Cardiac muscle cell (in vitro differentiated cells and primary cell): ENCODE results near the gene RBBP5. TPM values are rescaled to one million over a fixed set of nuclear protein-coding genes. Genes with fewer than 3 reads are reported as not detected.

ENCODE experiments used
- DNase-seq, 2 donors: peaks; one replicate each; pipeline versions ENCODE4 v3.0.0 to v3.0.0-alpha.2; 2010 to 2017; ENCODE audit warnings: low read depth in 1 of 2, low spot score in 1 of 2
- H3K27ac ChIP-seq: fragments of 200-600 bp; sonication (generic); 2 replicates; pipeline ENCODE4 v1.5.1; 2016
- H3K27me3 ChIP-seq: fragments of 200-600 bp; sonication (generic); 2 replicates; pipeline ENCODE4 v1.6.0; 2016; ENCODE audit warnings: control low read depth
- H3K36me3 ChIP-seq: fragments of 200-600 bp; sonication (generic); 2 replicates; pipeline ENCODE4 v1.5.1; 2016; ENCODE audit warnings: control low read depth
- H3K4me1 ChIP-seq: fragments of 200-600 bp; sonication (generic); 2 replicates; pipeline ENCODE4 v1.8.1; 2017; ENCODE audit warnings: low read depth, mild to moderate bottlenecking, mixed run types
- H3K4me3 ChIP-seq: fragments of 200-600 bp; sonication (generic); 2 replicates; pipeline ENCODE4 v1.5.1; 2016; ENCODE audit warnings: mild to moderate bottlenecking
- H3K9me3 ChIP-seq: fragments of 200-600 bp; sonication (generic); 2 replicates; pipeline ENCODE4 v1.5.1; 2017; ENCODE audit warnings: low read depth, mild to moderate bottlenecking, control low read depth
- polyA plus RNA-seq: library from polyadenylated mRNA; unstranded; fragments of >200 nt; fragmentation: Nextera tagmentation; extraction: Ambion mirVana; gene quantifications from 2 replicates; pipeline ENCODE4 v1.2.1, GENCODE V29; 2016
- total RNA-seq: library from RNA; depleted of rRNA; stranded (reverse); fragments of >200 nt; gene quantifications from 2 replicates; pipeline ENCODE4 v1.2.3, GENCODE V29; 2016
- TF ChIP-seq, protein P1 (sequence below): IDR thresholded peaks from 2 replicates; pipeline ENCODE4 v1.5.1; 2012; ENCODE audit warnings: low read depth, mild to moderate bottlenecking, low read length

Gene RBBP5
- total and polyA plus RNA-seq, 2 experiments from 2014 or later: 8.1 to 9.2 TPM

GRCh38 chr1:205147191-205147835 is 25.5 kb upstream of the RBBP5 start:
- DNase-seq: peak in 1 of 2 donors; percentile 42
- H3K27me3 ChIP-seq: no peaks in the 10 kb centered on the region
- peaks cover 4% of the 10 kb centered on the region for H3K4me1 ChIP-seq
- no peak overlapping the region for H3K4me3 ChIP-seq
- H3K36me3 ChIP-seq: peaks cover 27% of the 10 kb centered on the region
- TF ChIP-seq, protein P1, sequence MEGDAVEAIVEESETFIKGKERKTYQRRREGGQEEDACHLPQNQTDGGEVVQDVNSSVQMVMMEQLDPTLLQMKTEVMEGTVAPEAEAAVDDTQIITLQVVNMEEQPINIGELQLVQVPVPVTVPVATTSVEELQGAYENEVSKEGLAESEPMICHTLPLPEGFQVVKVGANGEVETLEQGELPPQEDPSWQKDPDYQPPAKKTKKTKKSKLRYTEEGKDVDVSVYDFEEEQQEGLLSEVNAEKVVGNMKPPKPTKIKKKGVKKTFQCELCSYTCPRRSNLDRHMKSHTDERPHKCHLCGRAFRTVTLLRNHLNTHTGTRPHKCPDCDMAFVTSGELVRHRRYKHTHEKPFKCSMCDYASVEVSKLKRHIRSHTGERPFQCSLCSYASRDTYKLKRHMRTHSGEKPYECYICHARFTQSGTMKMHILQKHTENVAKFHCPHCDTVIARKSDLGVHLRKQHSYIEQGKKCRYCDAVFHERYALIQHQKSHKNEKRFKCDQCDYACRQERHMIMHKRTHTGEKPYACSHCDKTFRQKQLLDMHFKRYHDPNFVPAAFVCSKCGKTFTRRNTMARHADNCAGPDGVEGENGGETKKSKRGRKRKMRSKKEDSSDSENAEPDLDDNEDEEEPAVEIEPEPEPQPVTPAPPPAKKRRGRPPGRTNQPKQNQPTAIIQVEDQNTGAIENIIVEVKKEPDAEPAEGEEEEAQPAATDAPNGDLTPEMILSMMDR: no peak
- H3K9me3 ChIP-seq: no peaks in the 10 kb centered on the region
- no peak overlapping the region for H3K27ac ChIP-seq

DNA sequence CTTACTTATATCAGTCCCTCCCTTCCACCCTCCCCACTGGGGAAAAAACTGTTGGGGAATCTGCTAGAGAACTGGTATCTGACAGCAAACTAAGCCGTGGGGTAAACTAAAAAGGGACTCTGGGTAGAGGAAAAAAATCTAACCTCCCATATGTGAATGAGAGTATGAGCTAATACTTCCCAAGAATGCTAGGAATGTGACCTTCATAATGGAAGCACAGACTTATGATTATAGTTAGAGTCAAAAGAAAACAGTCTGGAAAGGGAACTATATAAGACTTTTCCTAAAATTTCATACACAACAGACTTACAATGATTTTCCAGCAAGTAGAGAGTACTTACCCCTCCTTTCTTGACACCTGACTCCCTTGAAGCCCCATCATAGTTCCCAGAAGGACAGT is 23.0 kb upstream of the RBBP5 start:
- H3K9me3 ChIP-seq: no peaks in the 10 kb centered on the region
- TF ChIP-seq, protein P1: no peak
- no peak overlapping the region for H3K4me3 ChIP-seq
- peaks cover 24% of the 10 kb centered on the region for H3K36me3 ChIP-seq
- peak overlapping the region; percentile 68 for H3K27ac ChIP-seq
- DNase-seq: peak; percentile 2 to 73
- H3K27me3 ChIP-seq: no peaks in the 10 kb centered on the region
- H3K4me1 ChIP-seq: peaks cover 4% of the 10 kb centered on the region

DNA sequence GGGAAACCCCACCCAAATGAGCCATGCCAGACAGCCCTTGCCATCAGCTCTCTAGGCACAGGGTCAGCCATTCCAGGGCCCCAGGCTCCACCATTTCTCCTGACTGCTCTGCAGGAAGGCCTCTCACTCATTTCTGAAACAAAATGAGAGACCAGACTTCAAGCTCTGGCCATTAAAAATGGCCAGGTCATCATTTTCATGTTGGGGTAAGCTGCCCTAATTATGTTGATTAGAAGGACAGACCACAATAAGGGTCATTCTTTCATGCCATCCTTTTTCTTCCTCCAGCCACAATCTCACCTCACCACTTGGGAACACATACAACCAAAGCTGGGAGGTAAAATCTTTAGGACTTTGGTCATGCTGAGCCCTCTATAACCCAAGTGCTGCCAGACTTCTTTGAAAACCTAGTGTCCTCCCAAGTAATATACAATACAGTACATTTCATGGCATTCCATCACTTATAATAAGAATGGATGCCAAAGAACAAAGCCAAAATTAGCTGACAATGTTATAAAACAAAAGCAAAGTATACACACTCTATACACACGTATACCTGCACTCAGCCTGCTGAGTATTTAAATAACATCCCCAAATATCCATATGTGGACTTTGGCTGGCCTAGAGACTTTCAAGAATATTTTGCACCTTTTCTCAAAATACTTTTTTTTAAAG is 22.4 kb upstream of the RBBP5 start:
- TF ChIP-seq, protein P1: no peak
- H3K27ac ChIP-seq: peak overlapping the region; percentile 68

DNA sequence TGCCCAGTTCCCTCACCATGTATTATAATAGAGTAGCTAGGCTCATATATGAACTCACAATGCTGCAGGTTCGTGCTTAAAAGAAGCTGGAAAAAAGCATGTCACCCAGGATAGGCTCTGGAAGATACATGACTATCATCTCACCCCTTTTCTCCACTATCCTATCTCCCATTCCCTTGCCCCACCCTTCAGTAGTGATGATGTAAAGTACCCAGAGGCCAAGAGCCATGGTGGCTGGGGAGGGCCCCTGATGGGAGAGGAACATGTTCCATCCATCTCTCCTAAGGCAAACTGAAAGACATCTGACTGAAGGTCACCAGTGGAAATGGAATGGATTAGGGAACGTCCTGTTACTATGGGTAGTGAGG is 20.3 kb upstream of the RBBP5 start:
- Histone ChIP-seq H3K27me3 (no peaks in the 10 kb centered on the region), H3K4me1 (peaks cover 4% of the 10 kb centered on the region), H3K36me3 (peaks cover 8% of the 10 kb centered on the region), H3K9me3 (no peaks in the 10 kb centered on the region), H3K27ac (peak overlapping the region; percentile 2), H3K4me3 (no peak overlapping the region)
- no peak for DNase-seq
- TF ChIP-seq, protein P1: no peak

More for the DNA sequence above, 22.4 kb upstream of the RBBP5 start:
- Histone ChIP-seq H3K27me3 (no peaks in the 10 kb centered on the region), H3K9me3 (no peaks in the 10 kb centered on the region), H3K4me3 (no peak overlapping the region), H3K36me3 (peaks cover 18% of the 10 kb centered on the region), H3K4me1 (peaks cover 4% of the 10 kb centered on the region)
- DNase-seq: no peak

DNA sequence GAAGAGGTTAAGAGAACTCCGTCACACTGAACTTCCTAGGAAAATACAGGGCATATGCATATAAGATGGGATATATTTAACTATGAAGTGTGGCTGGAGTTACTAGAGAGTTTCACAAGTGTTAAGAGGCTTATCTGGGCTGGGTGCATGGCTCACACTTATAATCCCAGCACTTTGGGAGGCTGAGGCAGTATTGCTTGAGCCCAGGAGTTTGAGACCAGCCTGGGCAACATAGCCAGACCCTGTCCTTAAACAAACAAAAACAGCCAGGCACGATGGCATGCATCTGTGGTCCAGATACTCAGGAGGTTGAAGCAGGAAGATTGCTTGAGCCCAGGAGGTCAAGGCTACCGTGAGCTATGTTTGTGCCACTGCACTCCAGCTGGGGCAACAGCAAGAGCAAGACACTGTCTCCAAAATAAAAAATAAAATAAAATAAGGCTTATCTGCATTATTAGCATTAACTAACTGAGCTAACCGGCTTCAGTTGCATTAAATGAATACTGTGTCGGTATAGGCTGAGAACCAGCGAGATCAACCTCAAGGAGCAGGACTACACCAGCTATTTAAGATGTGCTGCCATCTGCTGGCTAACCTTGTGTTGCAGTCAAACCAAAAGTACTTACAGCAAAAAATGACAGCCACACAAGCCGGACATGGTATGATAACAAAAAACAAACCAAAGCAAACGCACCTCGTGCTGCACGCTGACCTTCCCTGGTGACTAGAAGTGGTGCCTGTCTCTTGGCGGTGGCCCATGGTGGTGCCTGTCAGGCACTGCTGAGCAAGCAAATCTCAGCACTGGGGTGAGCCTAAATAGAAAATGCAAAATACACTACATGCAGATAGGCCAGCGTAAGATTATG is 19.7 kb upstream of the RBBP5 start:
- H3K36me3 ChIP-seq: peaks cover 5% of the 10 kb centered on the region
- peak overlapping the region; percentile 2 for H3K27ac ChIP-seq
- H3K4me3 ChIP-seq: no peak overlapping the region
- peaks cover 4% of the 10 kb centered on the region for H3K4me1 ChIP-seq
- H3K9me3 ChIP-seq: no peaks in the 10 kb centered on the region
- TF ChIP-seq, protein P1: peak; percentile 86
- no peaks in the 10 kb centered on the region for H3K27me3 ChIP-seq
- DNase-seq: peak; percentile 82 to 88
